Esophagus squamous epithelium (tissue), 4 donors: ENCODE results near the gene ARL5B.
"Not testable (repeated sequence)": the region's sequence is repeated elsewhere in the genome, so short reads cannot be mapped to it uniquely, and the experiment has no call there.

Experiments used
- POLR2A ChIP-seq, 4 donors: fragments of 450-650 bp; IDR thresholded peaks; one replicate each; pipeline ENCODE4 v1.6.1; 2017; ENCODE audit warnings: antibody characterized with exemption in 4 of 4, mild to moderate bottlenecking in 4 of 4, moderate library complexity in 3 of 4
- TF ChIP-seq, protein P1 (sequence below), 6 experiments: fragments of 450-650 bp in 4 of 6; fragments of 200-600 bp in 2 of 6; sonication (generic) in 2 of 6; IDR thresholded peaks; one replicate each; pipeline ENCODE4 v1.5.1; 2016 to 2019; ENCODE audit warnings: antibody characterized with exemption in 6 of 6, mild to moderate bottlenecking in 4 of 6, moderate library complexity in 4 of 6

GRCh38 chr10:18623671-18624070 is 35.6 kb upstream of the ARL5B start:
- TF ChIP-seq POLR2A (IDR thresholded peaks at IDR 0.05) = not testable (repeated sequence)
- TF ChIP-seq, protein P1, sequence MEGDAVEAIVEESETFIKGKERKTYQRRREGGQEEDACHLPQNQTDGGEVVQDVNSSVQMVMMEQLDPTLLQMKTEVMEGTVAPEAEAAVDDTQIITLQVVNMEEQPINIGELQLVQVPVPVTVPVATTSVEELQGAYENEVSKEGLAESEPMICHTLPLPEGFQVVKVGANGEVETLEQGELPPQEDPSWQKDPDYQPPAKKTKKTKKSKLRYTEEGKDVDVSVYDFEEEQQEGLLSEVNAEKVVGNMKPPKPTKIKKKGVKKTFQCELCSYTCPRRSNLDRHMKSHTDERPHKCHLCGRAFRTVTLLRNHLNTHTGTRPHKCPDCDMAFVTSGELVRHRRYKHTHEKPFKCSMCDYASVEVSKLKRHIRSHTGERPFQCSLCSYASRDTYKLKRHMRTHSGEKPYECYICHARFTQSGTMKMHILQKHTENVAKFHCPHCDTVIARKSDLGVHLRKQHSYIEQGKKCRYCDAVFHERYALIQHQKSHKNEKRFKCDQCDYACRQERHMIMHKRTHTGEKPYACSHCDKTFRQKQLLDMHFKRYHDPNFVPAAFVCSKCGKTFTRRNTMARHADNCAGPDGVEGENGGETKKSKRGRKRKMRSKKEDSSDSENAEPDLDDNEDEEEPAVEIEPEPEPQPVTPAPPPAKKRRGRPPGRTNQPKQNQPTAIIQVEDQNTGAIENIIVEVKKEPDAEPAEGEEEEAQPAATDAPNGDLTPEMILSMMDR (IDR thresholded peaks at IDR 0.05) = not testable (repeated sequence)
